ENCODE measurements around the gene UPK3BL2. TPM values are rescaled to one million over a fixed set of nuclear protein-coding genes. Genes with fewer than 3 reads are reported as not detected.
"Not testable (repeated sequence)": the region's sequence is repeated elsewhere in the genome, so short reads cannot be mapped to it uniquely, and the experiment has no call there.

Gene UPK3BL2
- total and polyA plus RNA-seq, 2 donors (not counting 1 experiment from before 2014, with no cell fraction given) = 1.4 to 3.8 TPM

GRCh38 chr7:102535062-102535615, 8.4 kb downstream of the UPK3BL2 start:
- H3K36me3 ChIP-seq (ENCODE audit: control insufficient read depth, insufficient read depth, low read length); H3K9ac ChIP-seq (ENCODE audit: insufficient read depth, low read length); H3K4me1 ChIP-seq (ENCODE audit: control insufficient read depth, extremely low read depth, insufficient read depth, low read length); H3K79me2 ChIP-seq (ENCODE audit: control insufficient read depth, insufficient read depth, low read length); H2AFZ ChIP-seq (ENCODE audit: low read length); DNase-seq (ENCODE audit: low read depth in 2 of 2); H3K4me2 ChIP-seq (ENCODE audit: extremely low read depth, insufficient read depth, low read length); H3K4me3 ChIP-seq (replicated peaks in 1 of 4; ENCODE audit: control extremely low read depth in 1 of 4, insufficient read depth in 1 of 4, low read depth in 3 of 4, low read length in 4 of 4); H4K20me1 ChIP-seq (ENCODE audit: control insufficient read depth, extremely low read depth, insufficient read depth, low read length); H3K9me3 ChIP-seq (ENCODE audit: control insufficient read depth, insufficient read depth, low read depth, low read length); H3K27me3 ChIP-seq (ENCODE audit: control insufficient read depth, insufficient read depth, low read length); H3K27ac ChIP-seq (ENCODE audit: insufficient read depth, low read length): not testable (repeated sequence)

- not testable (repeated sequence) for H3K36me3 ChIP-seq (ENCODE audit: control insufficient read depth, insufficient read depth, low read length)
Measured at GRCh38 chr7:102532127-102532526, 11.4 kb downstream of the UPK3BL2 start.

DNA sequence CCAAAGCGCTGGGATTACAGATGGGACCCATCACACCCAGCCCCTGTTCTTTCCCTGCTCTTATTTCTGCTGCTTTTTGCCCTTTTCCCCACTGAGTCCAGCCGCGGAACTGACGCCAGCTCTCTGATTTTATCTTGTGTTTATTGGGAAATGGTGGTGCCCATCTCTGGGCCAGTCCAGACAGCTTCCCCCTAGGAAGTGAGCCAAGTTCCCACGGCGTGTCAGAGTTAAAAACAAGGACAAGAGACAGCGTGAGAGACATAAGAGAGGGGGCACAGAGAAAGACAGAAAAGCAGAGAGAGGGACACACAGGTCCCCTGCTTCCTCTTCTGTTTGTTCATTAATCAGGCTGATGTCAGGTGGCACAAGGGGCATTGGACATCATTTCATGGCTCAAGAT, 11.9 kb downstream of the UPK3BL2 start:
- H3K36me3 ChIP-seq (ENCODE audit: control insufficient read depth, insufficient read depth, low read length); H3K27ac ChIP-seq (ENCODE audit: insufficient read depth, low read length); H4K20me1 ChIP-seq (ENCODE audit: control insufficient read depth, extremely low read depth, insufficient read depth, low read length); H3K9ac ChIP-seq (ENCODE audit: insufficient read depth, low read length); H3K4me2 ChIP-seq (ENCODE audit: extremely low read depth, insufficient read depth, low read length); H3K79me2 ChIP-seq (ENCODE audit: control insufficient read depth, insufficient read depth, low read length); H3K4me1 ChIP-seq (ENCODE audit: control insufficient read depth, extremely low read depth, insufficient read depth, low read length); H3K9me3 ChIP-seq (ENCODE audit: control insufficient read depth, insufficient read depth, low read depth, low read length); H2AFZ ChIP-seq (ENCODE audit: low read length); H3K4me3 ChIP-seq (replicated peaks in 1 of 4; ENCODE audit: control extremely low read depth in 1 of 4, insufficient read depth in 1 of 4, low read depth in 3 of 4, low read length in 4 of 4); H3K27me3 ChIP-seq (ENCODE audit: control insufficient read depth, insufficient read depth, low read length); DNase-seq (ENCODE audit: low read depth in 2 of 2): not testable (repeated sequence)

More at GRCh38 chr7:102532127-102532526, 11.4 kb downstream of the UPK3BL2 start:
- H3K27ac ChIP-seq (ENCODE audit: insufficient read depth, low read length); H3K27me3 ChIP-seq (ENCODE audit: control insufficient read depth, insufficient read depth, low read length); H3K9ac ChIP-seq (ENCODE audit: insufficient read depth, low read length); H3K4me3 ChIP-seq (replicated peaks in 1 of 4; ENCODE audit: control extremely low read depth in 1 of 4, insufficient read depth in 1 of 4, low read depth in 3 of 4, low read length in 4 of 4); H3K79me2 ChIP-seq (ENCODE audit: control insufficient read depth, insufficient read depth, low read length); H3K9me3 ChIP-seq (ENCODE audit: control insufficient read depth, insufficient read depth, low read depth, low read length); H2AFZ ChIP-seq (ENCODE audit: low read length); H3K4me1 ChIP-seq (ENCODE audit: control insufficient read depth, extremely low read depth, insufficient read depth, low read length); H3K4me2 ChIP-seq (ENCODE audit: extremely low read depth, insufficient read depth, low read length); DNase-seq (ENCODE audit: low read depth in 2 of 2); H4K20me1 ChIP-seq (ENCODE audit: control insufficient read depth, extremely low read depth, insufficient read depth, low read length): not testable (repeated sequence)

- not testable (repeated sequence) for H3K27ac ChIP-seq (ENCODE audit: insufficient read depth, low read length); H3K4me2 ChIP-seq (ENCODE audit: extremely low read depth, insufficient read depth, low read length); DNase-seq (ENCODE audit: low read depth in 2 of 2); H2AFZ ChIP-seq (ENCODE audit: low read length); H3K79me2 ChIP-seq (ENCODE audit: control insufficient read depth, insufficient read depth, low read length); H3K27me3 ChIP-seq (ENCODE audit: control insufficient read depth, insufficient read depth, low read length); H3K4me3 ChIP-seq (replicated peaks in 1 of 4; ENCODE audit: control extremely low read depth in 1 of 4, insufficient read depth in 1 of 4, low read depth in 3 of 4, low read length in 4 of 4); H3K9me3 ChIP-seq (ENCODE audit: control insufficient read depth, insufficient read depth, low read depth, low read length); H3K9ac ChIP-seq (ENCODE audit: insufficient read depth, low read length); H4K20me1 ChIP-seq (ENCODE audit: control insufficient read depth, extremely low read depth, insufficient read depth, low read length); H3K4me1 ChIP-seq (ENCODE audit: control insufficient read depth, extremely low read depth, insufficient read depth, low read length); H3K36me3 ChIP-seq (ENCODE audit: control insufficient read depth, insufficient read depth, low read length)
Measured at GRCh38 chr7:102527822-102528793, 15.4 kb downstream of the UPK3BL2 start.

GRCh38 chr7:102527182-102527581, 16.3 kb downstream of the UPK3BL2 start:
- H3K79me2 ChIP-seq (ENCODE audit: control insufficient read depth, insufficient read depth, low read length); H3K4me1 ChIP-seq (ENCODE audit: control insufficient read depth, extremely low read depth, insufficient read depth, low read length); H3K4me2 ChIP-seq (ENCODE audit: extremely low read depth, insufficient read depth, low read length); H3K9ac ChIP-seq (ENCODE audit: insufficient read depth, low read length); DNase-seq (ENCODE audit: low read depth in 2 of 2); H3K27ac ChIP-seq (ENCODE audit: insufficient read depth, low read length); H4K20me1 ChIP-seq (ENCODE audit: control insufficient read depth, extremely low read depth, insufficient read depth, low read length); H3K36me3 ChIP-seq (ENCODE audit: control insufficient read depth, insufficient read depth, low read length); H3K9me3 ChIP-seq (ENCODE audit: control insufficient read depth, insufficient read depth, low read depth, low read length); H3K4me3 ChIP-seq (replicated peaks in 1 of 4; ENCODE audit: control extremely low read depth in 1 of 4, insufficient read depth in 1 of 4, low read depth in 3 of 4, low read length in 4 of 4); H3K27me3 ChIP-seq (ENCODE audit: control insufficient read depth, insufficient read depth, low read length); H2AFZ ChIP-seq (ENCODE audit: low read length): not testable (repeated sequence)

DNA sequence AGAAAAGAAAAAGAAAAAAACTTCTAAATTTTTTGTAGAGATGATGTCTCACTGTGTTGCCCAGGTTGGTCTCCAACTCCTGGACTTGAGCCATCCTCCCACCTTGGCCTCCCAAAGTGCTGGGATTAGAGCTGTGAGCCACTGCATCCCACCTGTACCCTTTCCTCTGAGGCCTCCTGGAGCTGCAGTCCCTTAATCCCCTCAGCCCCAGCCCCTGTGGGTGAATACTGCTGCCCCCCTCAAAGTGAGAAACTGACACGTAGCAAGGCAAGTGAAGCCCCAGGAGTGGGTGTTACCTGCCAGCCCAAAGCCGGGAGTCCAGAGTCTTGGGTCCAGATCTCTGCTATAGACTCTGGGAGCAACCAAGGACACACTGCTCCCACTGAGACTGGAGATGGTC, 18.7 kb downstream of the UPK3BL2 start:
- not testable (repeated sequence) for DNase-seq (ENCODE audit: low read depth in 2 of 2); H3K27ac ChIP-seq (ENCODE audit: insufficient read depth, low read length); H3K36me3 ChIP-seq (ENCODE audit: control insufficient read depth, insufficient read depth, low read length); H3K9me3 ChIP-seq (ENCODE audit: control insufficient read depth, insufficient read depth, low read depth, low read length); H3K79me2 ChIP-seq (ENCODE audit: control insufficient read depth, insufficient read depth, low read length); H3K4me3 ChIP-seq (replicated peaks in 1 of 4; ENCODE audit: control extremely low read depth in 1 of 4, insufficient read depth in 1 of 4, low read depth in 3 of 4, low read length in 4 of 4); H3K27me3 ChIP-seq (ENCODE audit: control insufficient read depth, insufficient read depth, low read length); H2AFZ ChIP-seq (ENCODE audit: low read length); H3K9ac ChIP-seq (ENCODE audit: insufficient read depth, low read length); H3K4me1 ChIP-seq (ENCODE audit: control insufficient read depth, extremely low read depth, insufficient read depth, low read length); H3K4me2 ChIP-seq (ENCODE audit: extremely low read depth, insufficient read depth, low read length); H4K20me1 ChIP-seq (ENCODE audit: control insufficient read depth, extremely low read depth, insufficient read depth, low read length)

All from fibroblast of lung (primary cell).